Stimulated activated naive CD8-positive, alpha-beta T cell treated with anti-CD3 and anti-CD28 coated beads, Interleukin-15, amount 100 ng/mL, for 72 hours (primary cell): ENCODE results near the gene TOLLIP.
A peak's percentile ranks its signal among the peaks of the same experiment; 100 is the strongest.

ENCODE experiments used
- ATAC-seq: fragments of 150-1000 bp; cut with Tn5 transposase; 2 replicates; pipeline ENCODE4 v1.10.0; 2021; ENCODE audit warnings: mild to moderate bottlenecking, moderate library complexity
- DNase-seq, 2 donors: peaks; one replicate each; pipeline ENCODE4 v3.0.0; 2021 to 2022
- H3K27ac Mint-ChIP-seq, 2 donors: one replicate each; pipeline ENCODE4 v1.8.0; 2022; ENCODE audit warnings: mild to moderate bottlenecking in 2 of 2, mixed read lengths in 2 of 2, moderate library complexity in 2 of 2
- H3K27me3 Mint-ChIP-seq: one replicate; pipeline ENCODE4 v1.8.0; 2022; ENCODE audit warnings: mixed read lengths
- H3K4me1 Mint-ChIP-seq: one replicate; pipeline ENCODE4 v1.8.0; 2022; ENCODE audit warnings: mild to moderate bottlenecking, mixed read lengths
- H3K4me3 Mint-ChIP-seq, 2 donors: one replicate each; pipeline ENCODE4 v1.8.0; 2022; ENCODE audit warnings: mild to moderate bottlenecking in 2 of 2, mixed read lengths in 2 of 2, moderate library complexity in 1 of 2
- H3K9me3 Mint-ChIP-seq, 2 donors: one replicate each; pipeline ENCODE4 v1.8.0; 2022; ENCODE audit warnings: mixed read lengths in 2 of 2

Gene TOLLIP

GRCh38 chr11:1307163-1307870, 2.1 kb downstream of the TOLLIP start:
- H3K27ac Mint-ChIP-seq, result peak overlapping the region; percentile 3 to 67
- DNase-seq, result no peak
- H3K9me3 Mint-ChIP-seq, result peaks cover 12 to 13% of the 10 kb centered on the region in 2 donors
- H3K4me3 Mint-ChIP-seq, result peak overlapping the region; percentile 12 to 75
- no peaks in the 10 kb centered on the region for H3K27me3 Mint-ChIP-seq
- ATAC-seq, result no peak
- H3K4me1 Mint-ChIP-seq, result peaks cover 68% of the 10 kb centered on the region

DNA sequence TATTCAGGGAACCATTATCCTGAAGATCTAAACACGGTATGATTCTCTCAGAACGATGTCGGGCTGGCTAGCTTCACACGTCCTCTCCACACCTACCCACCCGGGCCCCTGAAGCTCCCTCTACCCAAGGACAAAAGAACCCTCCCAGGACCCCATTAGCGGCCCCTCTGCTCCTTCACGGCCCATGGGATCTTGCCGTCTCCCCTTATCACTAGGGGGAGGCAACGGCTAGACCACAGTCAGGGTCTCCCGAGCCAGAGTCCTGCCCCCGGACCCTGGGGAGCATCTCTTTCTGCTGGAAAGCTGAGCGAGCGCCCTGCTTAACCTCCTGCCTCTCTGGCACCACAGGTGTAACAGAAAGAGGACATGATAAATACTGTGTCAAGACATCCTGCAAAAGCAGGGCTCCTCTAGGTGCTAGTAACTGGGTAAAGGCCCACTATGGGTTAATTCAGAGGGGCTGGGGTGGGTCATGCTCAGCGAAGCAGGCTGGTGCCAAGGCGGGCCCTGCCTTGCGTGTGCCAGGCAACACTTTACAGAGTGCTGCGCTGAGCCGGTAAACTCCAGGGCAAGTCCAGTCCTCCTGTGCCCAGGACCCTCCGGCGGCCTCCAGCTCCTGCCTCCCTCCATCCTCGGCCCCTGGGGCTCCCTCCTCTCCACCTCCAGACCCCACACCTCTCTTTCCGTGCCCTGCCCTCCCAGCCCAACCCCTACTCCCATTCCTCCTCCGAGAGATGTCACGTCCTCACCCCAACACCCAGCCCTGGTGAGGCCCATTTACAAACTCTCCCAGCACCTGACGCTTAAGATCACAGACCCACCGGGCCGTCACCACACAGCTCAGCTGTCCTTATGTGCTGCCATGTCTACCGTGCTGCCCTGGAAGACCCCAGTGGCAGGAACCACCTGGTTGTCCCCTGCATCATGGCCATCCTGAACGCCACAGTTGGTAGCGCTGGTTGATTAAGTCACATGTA, 3.0 kb downstream of the TOLLIP start:
- H3K9me3 Mint-ChIP-seq, result peaks cover 4 to 5% of the 10 kb centered on the region in 2 donors
- peak overlapping the region in 1 of 2 donors; percentile 75 for H3K4me3 Mint-ChIP-seq
- no peaks in the 10 kb centered on the region for H3K27me3 Mint-ChIP-seq
- peaks cover 71% of the 10 kb centered on the region for H3K4me1 Mint-ChIP-seq
- ATAC-seq, result no peak
- DNase-seq, result no peak
- H3K27ac Mint-ChIP-seq, result peak overlapping the region; percentile 3 to 59

DNA sequence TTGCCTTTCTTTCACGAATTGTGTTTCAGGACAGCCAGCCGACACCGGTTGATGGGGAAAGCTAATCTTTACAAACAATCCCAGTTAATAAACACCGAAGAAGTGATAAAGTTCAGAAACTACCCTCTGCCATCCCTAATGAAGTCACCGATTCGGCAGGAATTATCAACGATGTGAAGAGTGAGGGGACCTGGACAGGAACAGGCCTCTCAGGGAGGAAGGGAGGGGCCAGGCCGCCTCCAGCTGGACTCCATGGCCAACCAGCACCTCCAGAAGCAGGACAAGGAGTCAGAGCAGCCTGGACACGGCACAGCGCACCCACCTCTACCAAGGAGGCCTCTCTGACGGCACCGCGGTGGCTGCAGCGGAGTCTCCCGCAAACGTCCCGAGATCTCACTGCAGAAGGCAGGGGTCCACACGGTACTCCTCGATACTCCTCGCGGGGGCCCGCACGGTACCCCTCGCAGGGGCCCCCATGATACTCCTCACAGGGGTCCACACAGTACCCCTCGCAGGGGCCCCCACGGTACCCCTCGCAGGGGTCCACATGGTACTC, 3.9 kb downstream of the TOLLIP start:
- no peak for DNase-seq
- Mint-ChIP-seq H3K27ac (peak overlapping the region in 1 of 2 donors; percentile 59), H3K4me1 (peaks cover 65% of the 10 kb centered on the region), H3K9me3 (no peaks in the 10 kb centered on the region), H3K27me3 (no peaks in the 10 kb centered on the region), H3K4me3 (no peak overlapping the region)
- ATAC-seq, result no peak

DNA sequence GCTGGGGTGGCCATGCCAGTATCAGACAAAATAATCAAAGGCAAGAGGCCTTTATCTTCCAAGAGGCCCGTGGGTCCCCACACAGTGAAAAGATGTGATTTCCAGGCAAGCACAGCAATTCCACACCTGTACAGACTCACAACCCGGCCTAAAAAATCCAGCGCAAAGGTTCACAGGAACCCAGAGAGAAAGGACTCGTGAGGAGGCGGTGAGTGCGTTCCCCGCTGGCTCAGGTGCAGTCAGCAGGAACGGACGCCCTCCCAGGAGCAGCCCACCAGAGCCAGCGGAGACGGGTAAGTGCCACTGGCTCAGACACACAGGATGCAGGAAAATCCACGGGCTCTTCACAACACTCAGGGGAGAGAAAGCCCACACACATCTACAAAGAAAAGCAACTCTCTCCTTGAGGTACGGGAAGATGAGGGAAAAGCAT, 4.4 kb downstream of the TOLLIP start:
- no peak for DNase-seq
- H3K27ac Mint-ChIP-seq, result peak overlapping the region in 1 of 2 donors; percentile 57
- H3K4me3 Mint-ChIP-seq, result no peak overlapping the region
- H3K4me1 Mint-ChIP-seq, result peaks cover 62% of the 10 kb centered on the region
- ATAC-seq, result no peak
- H3K9me3 Mint-ChIP-seq, result no peaks in the 10 kb centered on the region
- no peaks in the 10 kb centered on the region for H3K27me3 Mint-ChIP-seq

DNA sequence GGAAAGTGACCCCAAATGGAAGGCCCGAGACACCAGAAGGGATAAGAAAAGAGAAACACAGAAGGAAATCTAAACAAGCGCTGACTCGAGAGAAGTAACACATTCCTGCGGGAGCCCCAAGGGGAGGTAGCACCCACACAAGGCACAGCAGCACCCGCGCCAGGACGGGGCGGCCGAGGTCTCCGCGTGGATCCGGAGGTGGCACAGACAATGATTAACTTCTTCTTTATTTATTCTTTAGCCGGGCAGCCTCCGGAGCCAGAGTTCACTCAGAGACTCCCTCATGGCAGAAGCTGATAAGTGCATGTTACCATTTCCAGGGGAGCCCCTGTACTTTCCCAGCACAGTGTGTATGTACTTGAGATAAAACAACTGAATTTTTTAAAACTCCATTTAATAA, 5.1 kb downstream of the TOLLIP start:
- Mint-ChIP-seq H3K4me3 (no peak overlapping the region), H3K27ac (no peak overlapping the region), H3K4me1 (peaks cover 62% of the 10 kb centered on the region), H3K9me3 (no peaks in the 10 kb centered on the region), H3K27me3 (no peaks in the 10 kb centered on the region)
- ATAC-seq (no peak), DNase-seq (no peak)

DNA sequence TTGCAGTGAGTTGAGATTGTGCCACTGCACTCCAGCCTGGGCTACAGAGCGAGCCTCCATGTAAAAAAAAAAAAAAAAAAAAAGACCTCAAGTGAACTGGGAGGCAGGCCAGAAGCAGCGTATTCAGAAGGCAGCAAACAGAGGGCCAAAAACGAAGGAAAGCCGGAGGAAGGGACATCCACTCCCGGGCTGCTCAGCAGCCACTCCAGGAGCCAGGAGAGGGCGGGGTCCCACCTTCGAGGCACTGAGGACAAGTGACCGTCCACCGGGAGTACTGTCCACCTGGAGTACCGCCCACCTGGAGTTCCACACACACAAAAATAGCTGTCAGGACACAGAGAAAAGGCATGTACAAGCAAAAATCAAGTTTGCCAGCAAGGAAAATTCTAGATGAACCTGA, 5.5 kb downstream of the TOLLIP start:
- ATAC-seq, result no peak
- Mint-ChIP-seq H3K9me3 (no peaks in the 10 kb centered on the region), H3K4me1 (peaks cover 63% of the 10 kb centered on the region), H3K27ac (no peak overlapping the region), H3K4me3 (no peak overlapping the region), H3K27me3 (no peaks in the 10 kb centered on the region)
- DNase-seq, result no peak

GRCh38 chr11:1303126-1303821, 6.2 kb downstream of the TOLLIP start:
- Mint-ChIP-seq H3K27me3 (no peaks in the 10 kb centered on the region), H3K27ac (peak overlapping the region in 1 of 2 donors; percentile 64), H3K4me3 (no peak overlapping the region), H3K4me1 (peaks cover 64% of the 10 kb centered on the region), H3K9me3 (no peaks in the 10 kb centered on the region)
- ATAC-seq, result no peak
- DNase-seq, result peak in 1 of 2 donors; percentile 9

GRCh38 chr11:1302461-1303125, 6.8 kb downstream of the TOLLIP start:
- DNase-seq, result peak in 1 of 2 donors; percentile 6
- H3K9me3 Mint-ChIP-seq, result no peaks in the 10 kb centered on the region
- H3K27me3 Mint-ChIP-seq, result no peaks in the 10 kb centered on the region
- peak overlapping the region; percentile 68 to 78 for H3K27ac Mint-ChIP-seq
- no peak overlapping the region for H3K4me3 Mint-ChIP-seq
- no peak for ATAC-seq
- peaks cover 57% of the 10 kb centered on the region for H3K4me1 Mint-ChIP-seq

DNA sequence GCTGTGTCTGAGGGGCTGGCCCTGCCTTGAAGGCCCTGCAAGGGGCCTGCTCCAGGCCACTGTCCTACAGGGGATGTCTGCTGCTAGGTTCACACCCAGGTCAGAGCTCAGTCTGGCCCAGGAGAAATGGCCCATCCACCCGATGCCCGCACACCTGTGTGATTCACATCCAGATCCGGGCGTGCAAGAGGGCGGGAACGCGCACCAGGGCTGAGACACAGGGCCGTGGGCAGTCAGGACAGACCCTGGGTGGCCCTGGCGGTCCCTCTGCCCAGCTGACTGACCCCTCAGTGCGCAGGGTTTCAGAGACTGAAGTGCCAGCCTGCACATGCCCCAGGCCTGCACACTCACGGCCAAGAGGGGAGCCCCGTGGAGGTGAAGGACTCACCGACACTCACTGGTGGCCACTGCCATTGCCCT, 7.4 kb downstream of the TOLLIP start:
- Mint-ChIP-seq H3K4me1 (peaks cover 51% of the 10 kb centered on the region), H3K27me3 (no peaks in the 10 kb centered on the region), H3K9me3 (no peaks in the 10 kb centered on the region), H3K4me3 (no peak overlapping the region), H3K27ac (no peak overlapping the region)
- ATAC-seq (peak; percentile 26), DNase-seq (peak in 1 of 2 donors; percentile 8)

DNA sequence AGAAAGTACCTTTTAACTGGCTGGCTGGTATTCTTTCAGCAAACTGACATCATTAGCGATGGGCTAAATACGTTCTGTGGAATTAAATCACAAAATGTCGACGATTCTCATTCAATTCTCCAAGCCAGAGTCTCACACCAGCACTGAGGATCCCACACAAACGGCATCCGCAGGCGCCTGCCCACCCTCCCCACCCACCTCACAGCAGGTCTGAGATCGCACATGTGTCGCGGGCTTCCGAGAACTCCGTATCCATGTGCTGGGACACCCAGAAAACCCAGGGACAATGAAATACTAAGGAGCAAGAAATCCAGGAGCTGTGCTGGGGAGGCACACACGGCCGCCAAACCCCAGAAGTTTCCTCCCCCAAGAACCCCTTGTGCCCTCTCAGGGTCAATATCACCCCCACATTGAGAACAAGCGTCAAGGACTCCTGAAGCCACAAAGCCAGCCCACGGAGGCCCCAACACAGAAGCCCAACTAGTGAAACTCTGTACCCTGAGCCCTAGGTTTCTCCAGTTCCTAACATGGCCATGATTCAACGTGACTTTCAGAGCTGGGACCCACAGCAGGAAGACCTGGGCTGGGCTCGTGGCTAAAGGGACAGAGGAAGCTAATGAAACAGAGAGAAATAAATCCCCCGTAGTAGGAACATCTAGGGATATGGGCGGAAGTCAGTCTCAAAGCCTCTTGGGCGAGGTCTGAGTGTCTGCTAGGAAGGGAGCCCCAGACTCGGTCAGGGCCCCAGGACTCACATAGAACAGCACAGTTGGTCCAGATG, 8.0 kb downstream of the TOLLIP start:
- H3K27me3 Mint-ChIP-seq, result no peaks in the 10 kb centered on the region
- DNase-seq, result peak in 1 of 2 donors; percentile 3
- H3K4me3 Mint-ChIP-seq, result no peak overlapping the region
- H3K4me1 Mint-ChIP-seq, result peaks cover 45% of the 10 kb centered on the region
- H3K9me3 Mint-ChIP-seq, result no peaks in the 10 kb centered on the region
- no peak for ATAC-seq
- H3K27ac Mint-ChIP-seq, result peak overlapping the region in 1 of 2 donors; percentile 25

GRCh38 chr11:1300569-1301187, 8.8 kb downstream of the TOLLIP start:
- Mint-ChIP-seq H3K4me3 (no peak overlapping the region), H3K9me3 (no peaks in the 10 kb centered on the region), H3K27ac (peak overlapping the region in 1 of 2 donors; percentile 48), H3K4me1 (peaks cover 38% of the 10 kb centered on the region), H3K27me3 (no peaks in the 10 kb centered on the region)
- ATAC-seq (no peak), DNase-seq (peak in 1 of 2 donors; percentile 4)

DNA sequence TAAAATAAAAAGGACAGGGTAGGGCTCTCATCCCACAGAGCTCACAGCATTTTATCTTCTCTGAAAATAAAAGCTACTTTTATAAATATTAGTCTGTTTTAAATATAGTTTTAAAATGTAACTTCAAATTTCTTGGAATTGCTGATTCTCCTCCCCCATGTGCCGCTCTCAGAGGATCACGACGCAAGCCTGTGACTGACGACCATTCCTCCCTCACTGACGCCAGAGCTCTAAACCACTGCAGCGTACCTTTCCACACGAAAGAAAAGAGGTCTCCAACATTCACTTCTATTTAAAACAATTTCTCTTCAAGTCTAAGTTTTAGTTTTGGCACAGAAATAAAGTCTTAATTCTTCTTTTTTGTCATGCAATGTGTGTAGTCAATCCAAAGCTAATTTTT, 9.3 kb downstream of the TOLLIP start:
- DNase-seq (no peak), ATAC-seq (no peak)
- Mint-ChIP-seq H3K9me3 (no peaks in the 10 kb centered on the region), H3K4me3 (no peak overlapping the region), H3K4me1 (peaks cover 32% of the 10 kb centered on the region), H3K27me3 (no peaks in the 10 kb centered on the region), H3K27ac (no peak overlapping the region)

- Mint-ChIP-seq H3K27me3 (no peaks in the 10 kb centered on the region), H3K4me1 (peaks cover 29% of the 10 kb centered on the region), H3K27ac (no peak overlapping the region), H3K4me3 (no peak overlapping the region), H3K9me3 (no peaks in the 10 kb centered on the region)
- ATAC-seq (no peak), DNase-seq (peak in 1 of 2 donors; percentile 6)
These were observed 9.8 kb downstream of the TOLLIP start for GRCh38 chr11:1299621-1300020.
